ENCODE measurements around the gene SLCO4C1. TPM values are rescaled to one million over a fixed set of nuclear protein-coding genes. Genes with fewer than 3 reads are reported as not detected.

SLCO4C1 gene
- polyA plus RNA-seq, 1 experiment, result not detected

- Histone ChIP-seq H3K4me3 (ENCODE audit: low read depth, low read length) (no peak overlapping the region), H3K9me3 (ENCODE audit: control insufficient read depth, insufficient read depth, low read length) (peaks cover 6% of the 10 kb centered on the region; the same call in 1 of the 2 replicates), H3K27me3 (ENCODE audit: control insufficient read depth, insufficient read depth, low read length) (no peaks in the 10 kb centered on the region), H3K27ac (ENCODE audit: low read depth, low read length) (no peak overlapping the region)
- CTCF ChIA-PET, result no interaction called here
- POLR2A ChIA-PET, result no interaction called here
- no peak for DNase-seq (ENCODE audit: low read depth, low spot score)
- no peak for TF ChIP-seq CTCF (IDR thresholded peaks at IDR 0.05; ENCODE audit: low read depth, low read length)
Measured at GRCh38 chr5:102271759-102272158, 24.3 kb downstream of the SLCO4C1 start.

GRCh38 chr5:102270036-102270435, 26.0 kb downstream of the SLCO4C1 start:
- Histone ChIP-seq H3K27me3 (ENCODE audit: control insufficient read depth, insufficient read depth, low read length) (no peaks in the 10 kb centered on the region), H3K27ac (ENCODE audit: low read depth, low read length) (no peak overlapping the region), H3K9me3 (ENCODE audit: control insufficient read depth, insufficient read depth, low read length) (peaks cover 6% of the 10 kb centered on the region; the same call in 1 of the 2 replicates), H3K4me3 (ENCODE audit: low read depth, low read length) (no peak overlapping the region)
- CTCF ChIA-PET, result no interaction called here
- no peak for TF ChIP-seq CTCF (IDR thresholded peaks at IDR 0.05; ENCODE audit: low read depth, low read length)
- no peak for DNase-seq (ENCODE audit: low read depth, low spot score)
- POLR2A ChIA-PET, result no interaction called here

- POLR2A ChIA-PET, result no interaction called here
- Histone ChIP-seq H3K9me3 (ENCODE audit: control insufficient read depth, insufficient read depth, low read length) (no peaks in the 10 kb centered on the region), H3K4me3 (ENCODE audit: low read depth, low read length) (no peak overlapping the region), H3K27me3 (ENCODE audit: control insufficient read depth, insufficient read depth, low read length) (no peaks in the 10 kb centered on the region), H3K27ac (ENCODE audit: low read depth, low read length) (no peak overlapping the region)
- TF ChIP-seq CTCF (IDR thresholded peaks at IDR 0.05; ENCODE audit: low read depth, low read length), result no peak
- DNase-seq (ENCODE audit: low read depth, low spot score), result no peak
- CTCF ChIA-PET, result no interaction called here
Measured at GRCh38 chr5:102262688-102263087, 33.4 kb downstream of the SLCO4C1 start.

- Histone ChIP-seq H3K27me3 (ENCODE audit: control insufficient read depth, insufficient read depth, low read length) (no peaks in the 10 kb centered on the region), H3K9me3 (ENCODE audit: control insufficient read depth, insufficient read depth, low read length) (no peaks in the 10 kb centered on the region), H3K4me3 (ENCODE audit: low read depth, low read length) (no peak overlapping the region), H3K27ac (ENCODE audit: low read depth, low read length) (no peak overlapping the region)
- DNase-seq (ENCODE audit: low read depth, low spot score), result no peak
- TF ChIP-seq CTCF (IDR thresholded peaks at IDR 0.05; ENCODE audit: low read depth, low read length), result no peak
- ChIA-PET POLR2A (no interaction called here), CTCF (no interaction called here)
Measured at GRCh38 chr5:102249381-102249780, 46.7 kb downstream of the SLCO4C1 start.

GRCh38 chr5:102243213-102243612, 52.9 kb downstream of the SLCO4C1 start:
- H3K4me3 ChIP-seq (ENCODE audit: low read depth, low read length), result no peak overlapping the region
- no peaks in the 10 kb centered on the region for H3K27me3 ChIP-seq (ENCODE audit: control insufficient read depth, insufficient read depth, low read length)
- no peak for DNase-seq (ENCODE audit: low read depth, low spot score)
- H3K9me3 ChIP-seq (ENCODE audit: control insufficient read depth, insufficient read depth, low read length), result peaks cover 13% of the 10 kb centered on the region; the same call in 1 of the 2 replicates
- CTCF ChIA-PET, result no interaction called here
- no peak overlapping the region for H3K27ac ChIP-seq (ENCODE audit: low read depth, low read length)
- TF ChIP-seq CTCF (IDR thresholded peaks at IDR 0.05; ENCODE audit: low read depth, low read length), result no peak
- POLR2A ChIA-PET, result no interaction called here
